NCI-H2196 (cell line): ENCODE results near the gene C16orf89.

ENCODE experiments used
- DNase-seq: peaks from one replicate; lab custom pipeline; 2025; ENCODE audit not compliant: unreplicated experiment; lab: John Stamatoyannopoulos, UW

The C16orf89 gene

DNA sequence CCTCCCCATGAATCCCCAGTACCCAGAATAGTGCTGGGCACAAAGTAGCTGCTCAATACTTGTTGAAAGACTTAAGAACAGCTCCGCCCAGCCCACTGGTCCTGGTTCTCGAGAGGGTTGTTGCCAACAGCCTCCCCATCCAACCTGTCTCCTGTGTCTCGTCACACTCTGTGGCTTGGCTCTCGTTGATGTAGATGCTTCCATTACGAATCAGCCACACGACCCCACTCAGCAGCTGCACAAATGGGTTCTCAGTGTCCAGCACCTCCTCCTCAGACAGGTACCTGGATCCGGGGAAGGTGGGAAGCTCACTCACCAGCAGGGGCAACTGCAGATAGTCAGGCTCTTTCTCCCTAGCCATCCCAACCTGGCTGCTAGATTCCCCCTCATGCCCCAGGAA, 34.2 kb downstream of the C16orf89 start:
- DNase-seq, result no peak

- no peak for DNase-seq
Observed at GRCh38 chr16:5030251-5030870, 35.4 kb downstream of the C16orf89 start.

- DNase-seq, result no peak
Observed at GRCh38 chr16:5028950-5029475, 36.7 kb downstream of the C16orf89 start.

- DNase-seq, result no peak
Observed at GRCh38 chr16:5027575-5028235, 38.1 kb downstream of the C16orf89 start.

- DNase-seq, result no peak
Observed at GRCh38 chr16:5027086-5027485, 38.7 kb downstream of the C16orf89 start.

DNA sequence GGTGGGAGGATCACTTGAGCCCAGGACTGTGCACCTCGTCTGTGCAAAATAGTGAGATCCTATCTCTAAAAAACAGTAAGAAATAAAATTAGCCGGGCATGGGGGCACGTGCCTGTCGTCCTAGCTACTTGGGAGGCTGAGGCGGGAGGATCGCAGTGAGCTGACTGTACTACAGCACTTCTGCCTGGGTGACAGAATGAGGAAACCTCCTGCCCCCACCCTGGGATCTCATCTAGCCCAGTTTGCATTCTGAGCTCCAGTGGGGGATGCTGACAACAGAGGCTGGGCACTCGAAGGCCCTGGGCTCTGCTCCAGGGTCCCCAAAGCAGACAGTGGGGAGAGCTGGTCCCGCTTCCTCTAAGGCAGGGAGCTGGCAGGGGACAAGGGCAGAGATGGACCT, 39.1 kb downstream of the C16orf89 start:
- no peak for DNase-seq

- peak; percentile 17 for DNase-seq
Observed at GRCh38 chr16:5025171-5025632, 40.6 kb downstream of the C16orf89 start.

GRCh38 chr16:5024632-5025031, 41.1 kb downstream of the C16orf89 start:
- DNase-seq, result peak; percentile 87

DNA sequence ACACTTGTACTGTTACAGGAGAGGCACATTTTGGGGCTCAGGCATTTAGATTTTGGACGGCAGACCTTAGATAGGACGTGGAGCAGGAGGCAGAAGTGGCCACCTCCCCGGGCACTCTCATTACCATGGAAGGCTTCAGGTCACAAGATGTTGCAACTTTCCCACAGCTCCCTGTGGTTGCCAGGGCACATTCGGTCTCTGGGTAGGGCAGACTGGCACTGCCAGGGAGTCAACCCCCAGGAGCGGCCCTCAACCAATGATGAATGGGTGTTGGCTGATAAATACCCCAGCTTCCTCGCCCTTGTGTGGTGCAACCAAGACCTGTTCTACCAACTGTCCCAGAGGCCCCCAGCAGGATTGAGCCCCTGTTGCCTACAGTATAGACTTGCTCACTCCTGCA, 43.2 kb downstream of the C16orf89 start:
- no peak for DNase-seq

- no peak for DNase-seq
Observed at GRCh38 chr16:5020551-5020950, 45.2 kb downstream of the C16orf89 start.

DNA sequence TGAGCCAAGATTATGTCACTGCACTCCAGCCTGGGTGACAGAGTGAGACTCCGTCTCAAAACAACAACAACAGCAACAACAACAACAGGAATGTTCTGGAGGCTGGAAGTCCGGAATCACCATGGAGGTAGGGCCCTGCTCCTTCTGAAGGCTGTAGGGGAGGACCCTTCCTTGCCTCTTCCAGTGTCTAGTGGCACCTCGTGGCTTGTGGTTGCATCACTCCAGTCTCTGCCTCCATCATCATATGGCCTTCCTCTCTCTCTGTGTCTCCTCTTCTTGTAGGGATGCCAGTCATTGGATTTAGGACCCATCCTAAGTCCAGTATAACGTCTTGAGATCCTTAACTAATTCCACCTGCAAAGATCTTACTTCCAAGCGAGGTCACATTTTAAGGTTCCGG, 46.0 kb downstream of the C16orf89 start:
- DNase-seq, result no peak

- no peak for DNase-seq
Observed at GRCh38 chr16:5018793-5019192, 47.0 kb downstream of the C16orf89 start.

DNA sequence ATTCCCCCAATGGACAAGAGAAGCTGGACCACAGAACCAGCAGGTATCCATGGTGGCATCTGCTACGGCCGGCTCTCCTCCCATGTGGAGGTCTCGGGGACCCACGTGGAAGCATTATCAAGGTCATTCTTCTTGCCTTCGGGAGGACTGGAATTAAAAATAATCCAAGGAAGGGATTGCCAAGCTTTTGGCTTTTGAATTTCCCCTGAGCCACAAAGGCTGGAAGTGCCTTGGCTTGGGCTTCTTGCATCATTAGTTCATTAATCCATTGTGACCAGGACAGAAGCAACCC, 48.1 kb downstream of the C16orf89 start:
- no peak for DNase-seq

DNA sequence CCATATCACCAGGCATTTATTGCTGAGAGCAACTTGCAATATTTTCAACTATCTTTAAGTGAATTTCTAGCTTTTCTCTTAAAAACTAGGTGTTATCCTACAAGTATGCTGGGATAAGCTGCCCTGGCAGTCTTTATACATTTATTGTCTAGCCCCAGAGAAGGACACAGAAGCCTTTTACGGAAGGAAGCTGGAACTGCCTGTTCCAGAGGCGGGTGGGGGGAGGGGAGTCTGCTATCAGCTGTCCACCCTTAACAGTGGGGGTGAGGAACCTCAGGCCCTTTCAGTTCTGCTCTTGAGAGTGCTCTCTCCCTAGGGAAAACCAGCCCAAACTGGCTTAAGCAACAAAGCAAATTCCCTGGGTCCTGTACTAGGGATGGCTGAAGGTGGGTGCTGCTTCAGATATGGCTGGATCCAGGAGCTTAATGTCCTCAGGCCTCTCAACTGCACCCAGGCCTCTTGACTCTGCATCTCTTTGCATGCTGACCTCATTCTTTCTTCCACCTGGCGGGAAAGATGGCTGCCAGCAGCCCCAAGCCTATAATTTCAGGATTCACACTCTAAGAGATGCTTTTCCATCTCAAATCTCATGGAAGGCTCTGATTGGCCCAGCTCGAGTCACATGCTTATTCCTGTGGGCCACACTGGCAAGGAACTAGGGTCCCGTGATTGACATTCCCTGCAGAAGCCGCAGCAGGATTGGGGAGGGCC, 48.6 kb downstream of the C16orf89 start:
- DNase-seq, result no peak

- no peak for DNase-seq
Observed at GRCh38 chr16:5015887-5016286, 49.9 kb downstream of the C16orf89 start.

DNA sequence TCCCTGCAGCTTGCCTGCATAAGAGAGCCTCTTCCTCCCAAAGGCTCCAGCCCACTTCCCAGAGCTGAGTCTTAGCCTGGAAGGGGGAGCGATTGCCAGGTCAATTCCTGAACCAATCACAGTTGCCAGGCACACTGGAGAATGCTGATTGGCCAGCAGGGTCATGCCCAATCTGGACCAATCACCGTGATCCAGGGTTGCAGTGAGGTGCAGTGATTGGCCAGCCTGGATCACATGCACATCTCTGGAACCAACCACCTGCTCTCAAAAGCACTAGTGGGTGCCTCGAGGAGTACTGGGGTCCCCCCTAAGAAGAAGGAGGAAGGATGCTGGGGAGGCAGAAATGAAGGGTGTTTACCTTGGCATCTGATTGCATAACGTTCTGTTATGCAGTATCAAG, 50.4 kb downstream of the C16orf89 start:
- DNase-seq, result no peak

DNA sequence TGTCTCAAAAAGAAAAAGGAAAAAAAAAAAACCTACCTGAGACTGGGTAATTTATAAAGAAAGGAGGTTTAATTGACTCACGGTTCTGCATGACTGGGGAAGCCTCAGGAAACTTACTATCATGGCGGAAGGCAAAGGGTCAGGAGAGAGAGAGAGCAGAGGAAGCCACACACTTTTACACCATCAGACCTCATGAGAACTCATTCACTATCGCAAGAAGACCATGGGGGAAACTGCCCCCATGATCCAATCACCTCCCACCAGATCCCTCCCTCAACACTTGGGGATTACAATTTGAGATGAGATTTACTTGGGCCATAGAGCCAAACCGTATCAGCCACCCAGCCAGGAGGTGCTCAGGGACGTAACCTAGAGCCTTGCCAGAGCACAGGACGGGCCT, 52.9 kb downstream of the C16orf89 start:
- DNase-seq, result no peak

DNA sequence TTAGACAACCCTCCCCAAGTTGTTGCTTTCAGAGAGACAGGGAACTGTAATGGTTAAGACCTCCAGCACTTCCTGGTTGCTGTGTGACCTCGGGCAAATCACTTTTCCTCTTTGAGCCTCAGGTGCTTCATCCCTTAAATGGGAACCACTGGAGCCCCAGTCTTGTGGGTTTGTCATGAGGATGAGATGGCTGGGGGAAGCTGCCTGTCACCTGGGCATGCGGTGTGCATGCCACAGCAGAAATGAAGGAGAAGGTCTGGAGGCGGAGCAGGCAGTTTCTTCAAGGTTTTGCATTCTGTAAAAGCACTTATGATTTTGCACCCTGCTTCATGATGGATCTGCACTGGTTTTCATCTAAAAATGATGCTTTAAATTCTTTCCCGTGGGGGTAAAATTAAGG, 54.1 kb downstream of the C16orf89 start:
- no peak for DNase-seq

- DNase-seq, result no peak
Observed at GRCh38 chr16:5010576-5011329, 55.0 kb downstream of the C16orf89 start.

DNA sequence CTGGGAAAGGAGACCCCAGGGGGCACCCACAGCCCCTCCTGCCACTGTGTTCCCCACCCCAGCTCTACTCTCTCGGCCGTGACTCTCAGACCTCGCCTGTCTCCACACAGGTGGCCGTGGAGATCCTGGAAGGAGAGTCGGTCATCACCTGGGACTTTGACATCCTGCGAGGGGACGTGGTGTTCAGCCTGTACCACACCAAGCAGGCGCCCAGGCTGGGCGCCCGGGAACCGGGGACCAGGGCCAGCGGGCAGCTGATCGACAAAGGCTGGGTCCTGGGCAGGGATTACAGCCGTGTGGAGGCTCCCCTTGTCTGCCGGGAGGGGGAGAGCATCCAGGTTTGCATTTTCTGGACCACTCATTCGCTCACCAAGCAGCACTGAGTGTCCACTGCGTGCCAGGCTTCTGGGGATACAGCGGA, 57.4 kb downstream of the C16orf89 start:
- no peak for DNase-seq

GRCh38 chr16:5007256-5007655, 58.5 kb downstream of the C16orf89 start:
- DNase-seq, result no peak
